ENCODE results near the gene TNFAIP8L1. TPM values are rescaled to one million over a fixed set of nuclear protein-coding genes. Genes with fewer than 3 reads are reported as not detected.

The TNFAIP8L1 gene
- total RNA-seq, 1 donor: 5.5 TPM

Other genes with a start within 250 kb of the TNFAIP8L1 start
- 26.6 TPM for gene SH3GL1, start 239.0 kb upstream of the TNFAIP8L1 start, total RNA-seq
- gene CHAF1A, start 236.9 kb upstream of the TNFAIP8L1 start, total RNA-seq: 12.2 TPM
- gene UBXN6, start 181.7 kb upstream of the TNFAIP8L1 start, total RNA-seq: 53.4 TPM
- 13.2 TPM for gene HDGFL2, start 167.2 kb upstream of the TNFAIP8L1 start, total RNA-seq
- 0.10 TPM for gene PLIN4, start 121.0 kb upstream of the TNFAIP8L1 start, total RNA-seq
- gene PLIN5, start 104.3 kb upstream of the TNFAIP8L1 start, total RNA-seq: 0.21 TPM
- gene LRG1, start 99.5 kb upstream of the TNFAIP8L1 start, total RNA-seq: 4.7 TPM
- gene SEMA6B, start 79.8 kb upstream of the TNFAIP8L1 start, total RNA-seq: 6.0 TPM
- 40.8 TPM for gene MYDGF, start 30.8 kb downstream of the TNFAIP8L1 start, total RNA-seq
- gene DPP9, start 84.3 kb downstream of the TNFAIP8L1 start, total RNA-seq: 59.6 TPM
- gene FEM1A, start 152.2 kb downstream of the TNFAIP8L1 start, total RNA-seq: 15.1 TPM
- 7.0 TPM for gene TICAM1, start 192.2 kb downstream of the TNFAIP8L1 start, total RNA-seq
- 44.1 TPM for gene PLIN3, start 228.2 kb downstream of the TNFAIP8L1 start, total RNA-seq